Loucy (cell line): Measurements from ENCODE around the gene ASXL1.

Experiments
- H2AFZ ChIP-seq: fragments of 200-600 bp; sonication (generic); 2 replicates; pipeline ENCODE4 v1.6.0; 2016; ENCODE audit warnings: antibody characterized with exemption, mild to moderate bottlenecking, low read length, moderate library complexity
- H3F3A ChIP-seq: fragments of 200-600 bp; 2 replicates; pipeline ENCODE4 v1.6.0; 2016; ENCODE audit warnings: antibody characterized with exemption, low read depth, mild to moderate bottlenecking
- H3K27me3 ChIP-seq: fragments of 200-600 bp; sonication (generic); 2 replicates; pipeline ENCODE4 v1.6.1; 2014; ENCODE audit warnings: low read length, mild to moderate bottlenecking; ENCODE audit not compliant: insufficient read depth, poor library complexity, severe bottlenecking
- H3K36me3 ChIP-seq: fragments of 200-600 bp; sonication (generic); 2 replicates; pipeline ENCODE4 v1.6.1; 2016; ENCODE audit warnings: low read length; ENCODE audit not compliant: insufficient read depth
- H3K4me1 ChIP-seq: fragments of 200-600 bp; sonication (generic); 2 replicates; pipeline ENCODE4 v1.5.1; 2014; ENCODE audit warnings: low read length, mild to moderate bottlenecking; ENCODE audit not compliant: insufficient read depth, poor library complexity, severe bottlenecking
- H3K4me2 ChIP-seq: fragments of 200-600 bp; sonication (generic); 2 replicates; pipeline ENCODE4 v1.6.0; 2014; ENCODE audit warnings: antibody characterized with exemption, low read length, low read depth, mild to moderate bottlenecking; ENCODE audit not compliant: poor library complexity, severe bottlenecking
- H3K4me3 ChIP-seq: fragments of 200-600 bp; sonication (generic); 2 replicates; pipeline ENCODE4 v1.5.1; 2014; ENCODE audit warnings: low read length, mild to moderate bottlenecking, mixed read lengths; ENCODE audit not compliant: poor library complexity, severe bottlenecking
- H3K79me2 ChIP-seq: fragments of 200-600 bp; sonication (generic); 2 replicates; pipeline ENCODE4 v1.6.1; 2014; ENCODE audit warnings: low read length; ENCODE audit not compliant: insufficient read depth
- H3K9ac ChIP-seq: fragments of 200-600 bp; sonication (generic); 2 replicates; pipeline ENCODE4 v1.6.0; 2014; ENCODE audit warnings: mild to moderate bottlenecking, low read depth, low read length, moderate library complexity; ENCODE audit not compliant: poor library complexity, severe bottlenecking
- H3K9me2 ChIP-seq: fragments of 200-600 bp; sonication (generic); replicated peaks from 2 replicates; pipeline ENCODE4 v1.6.1; 2016; ENCODE audit warnings: low read depth, low read length, mixed read lengths
- H3K9me3 ChIP-seq: fragments of 200-600 bp; sonication (generic); 2 replicates; pipeline ENCODE4 v1.6.1; 2014; ENCODE audit warnings: mild to moderate bottlenecking, antibody characterized with exemption, low read length, low read depth; ENCODE audit not compliant: insufficient read depth
- H4K20me1 ChIP-seq: fragments of 200-600 bp; sonication (generic); 2 replicates; pipeline ENCODE4 v1.6.0; 2014; ENCODE audit warnings: antibody characterized with exemption, low read length, mild to moderate bottlenecking; ENCODE audit not compliant: insufficient read depth, poor library complexity, severe bottlenecking
- CTCF ChIP-seq: fragments of 200-600 bp; sonication (generic); conservative IDR thresholded peaks from 2 replicates; pipeline ENCODE4 v1.5.1; 2014; ENCODE audit warnings: mild to moderate bottlenecking, antibody characterized with exemption, low read length
- EZH2phosphoT487 ChIP-seq: fragments of 200-600 bp; IDR thresholded peaks from 2 replicates; pipeline ENCODE4 v1.6.1; 2018; ENCODE audit warnings: antibody characterized with exemption, mild to moderate bottlenecking, moderate library complexity, borderline replicate concordance

Gene ASXL1

GRCh38 chr20:32421290-32421689, 63.2 kb downstream of the ASXL1 start:
- H4K20me1 ChIP-seq, result peaks cover 23% of the 10 kb centered on the region
- peaks cover 63% of the 10 kb centered on the region for H3K79me2 ChIP-seq

GRCh38 chr20:32427996-32428395, 69.9 kb downstream of the ASXL1 start:
- Histone ChIP-seq H3K4me3 (no peak overlapping the region), H3K36me3 (peaks cover 65% of the 10 kb centered on the region), H3K27me3 (no peaks in the 10 kb centered on the region), H3F3A (no peaks in the 10 kb centered on the region), H3K9me2 (no peaks in the 10 kb centered on the region), H4K20me1 (peaks cover 4% of the 10 kb centered on the region), H3K9me3 (no peaks in the 10 kb centered on the region), H3K9ac (no peak overlapping the region), H3K79me2 (peaks cover 33% of the 10 kb centered on the region), H2AFZ (no peak overlapping the region), H3K4me1 (no peaks in the 10 kb centered on the region), H3K4me2 (no peak overlapping the region)
- TF ChIP-seq EZH2phosphoT487 (no peak), CTCF (no peak)

More at GRCh38 chr20:32421290-32421689, 63.2 kb downstream of the ASXL1 start:
- Histone ChIP-seq H3K9me3 (no peaks in the 10 kb centered on the region), H3K9me2 (no peaks in the 10 kb centered on the region), H3K36me3 (0 out of 2 replicates have a peak, but pooled peaks cover 6% of the 10 kb centered on the region), H3F3A (no peaks in the 10 kb centered on the region), H3K4me1 (no peaks in the 10 kb centered on the region), H3K4me2 (no peak overlapping the region), H3K4me3 (no peak overlapping the region), H3K9ac (no peak overlapping the region), H3K27me3 (no peaks in the 10 kb centered on the region), H2AFZ (no peak overlapping the region)
- TF ChIP-seq EZH2phosphoT487, result no peak
- no peak for TF ChIP-seq CTCF

- no peaks in the 10 kb centered on the region for H3K9me2 ChIP-seq
- H4K20me1 ChIP-seq, result peaks cover 4% of the 10 kb centered on the region
- no peaks in the 10 kb centered on the region for H3K27me3 ChIP-seq
- no peak overlapping the region for H2AFZ ChIP-seq
- H3K36me3 ChIP-seq, result peaks cover 79% of the 10 kb centered on the region
- no peaks in the 10 kb centered on the region for H3F3A ChIP-seq
- peaks cover 25% of the 10 kb centered on the region for H3K79me2 ChIP-seq
- H3K4me2 ChIP-seq, result no peak overlapping the region
- no peaks in the 10 kb centered on the region for H3K4me1 ChIP-seq
- no peak overlapping the region for H3K4me3 ChIP-seq
- no peak for TF ChIP-seq CTCF
- TF ChIP-seq EZH2phosphoT487, result no peak
- H3K9me3 ChIP-seq, result no peaks in the 10 kb centered on the region
- no peak overlapping the region for H3K9ac ChIP-seq
Observed at GRCh38 chr20:32429343-32429742, 71.2 kb downstream of the ASXL1 start.
